Activated naive CD8-positive, alpha-beta T cell (primary cell): ENCODE data around the gene TCF7L2.

ENCODE experiments used
- H3K27ac Mint-ChIP-seq: one replicate; pipeline ENCODE4 v1.8.0; 2021; ENCODE audit warnings: mixed read lengths
- H3K27me3 Mint-ChIP-seq: one replicate; pipeline ENCODE4 v1.8.0; 2021; ENCODE audit warnings: mixed read lengths
- H3K36me3 Mint-ChIP-seq: one replicate; pipeline ENCODE4 v1.8.0; 2021; ENCODE audit warnings: mixed read lengths
- H3K4me1 Mint-ChIP-seq: one replicate; pipeline ENCODE4 v1.8.0; 2021; ENCODE audit warnings: low read depth, mixed read lengths
- H3K4me3 Mint-ChIP-seq: one replicate; pipeline ENCODE4 v1.8.0; 2021; ENCODE audit warnings: mild to moderate bottlenecking, mixed read lengths
- H3K9me3 Mint-ChIP-seq: one replicate; pipeline ENCODE4 v1.8.0; 2021; ENCODE audit warnings: low read depth, mixed read lengths

Gene TCF7L2

DNA sequence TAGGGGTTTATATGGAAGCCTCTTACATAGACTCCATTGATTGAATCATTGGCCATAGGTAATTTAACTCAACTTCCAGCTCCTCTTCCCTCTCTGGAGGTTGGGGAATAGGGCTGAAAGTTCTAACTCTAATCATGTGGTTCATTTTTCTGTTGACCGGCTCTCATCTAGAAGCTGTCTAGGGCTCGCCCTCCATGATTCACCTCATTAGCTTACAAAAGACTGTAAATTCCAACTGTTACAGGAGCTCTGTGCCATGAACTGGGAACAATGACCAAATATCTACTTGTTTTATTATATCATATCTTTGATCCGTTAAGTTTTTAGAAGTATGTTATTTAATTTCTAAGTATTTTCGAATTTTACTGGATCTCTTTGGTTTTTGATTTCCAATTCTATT, 263.0 kb downstream of the TCF7L2 start:
- Mint-ChIP-seq H3K4me3 (no peak overlapping the region), H3K27me3 (no peaks in the 10 kb centered on the region)

GRCh38 chr10:113214331-113214730, 264.3 kb downstream of the TCF7L2 start:
- peaks cover 9% of the 10 kb centered on the region for H3K9me3 Mint-ChIP-seq
- no peak overlapping the region for H3K27ac Mint-ChIP-seq
- peaks cover 3% of the 10 kb centered on the region for H3K27me3 Mint-ChIP-seq
- no peaks in the 10 kb centered on the region for H3K36me3 Mint-ChIP-seq
- no peak overlapping the region for H3K4me3 Mint-ChIP-seq
- H3K4me1 Mint-ChIP-seq, result no peaks in the 10 kb centered on the region

More for the DNA sequence above, 263.0 kb downstream of the TCF7L2 start:
- Mint-ChIP-seq H3K27ac (no peak overlapping the region), H3K36me3 (no peaks in the 10 kb centered on the region), H3K4me1 (no peaks in the 10 kb centered on the region), H3K9me3 (peaks cover 22% of the 10 kb centered on the region)

DNA sequence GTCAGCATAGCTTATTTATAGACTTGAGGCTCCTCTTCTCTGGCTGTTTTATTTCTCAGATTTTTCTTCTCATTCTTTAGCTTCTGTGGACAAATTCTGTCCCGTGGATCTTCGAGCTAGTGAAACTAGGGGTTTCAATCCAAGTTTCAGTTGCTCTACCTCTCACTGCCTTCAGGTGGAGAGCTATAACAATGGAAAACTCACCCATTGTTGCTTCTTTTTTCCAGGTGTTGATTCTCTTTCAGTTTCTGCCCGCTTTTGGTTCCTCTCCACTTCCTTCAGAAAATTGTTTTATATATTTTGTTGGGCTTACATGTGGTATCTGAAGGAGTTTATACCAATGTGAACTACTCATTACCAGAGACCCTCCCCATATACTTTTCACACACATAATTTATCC, 266.1 kb downstream of the TCF7L2 start:
- no peaks in the 10 kb centered on the region for H3K4me1 Mint-ChIP-seq
- no peaks in the 10 kb centered on the region for H3K36me3 Mint-ChIP-seq
- no peaks in the 10 kb centered on the region for H3K9me3 Mint-ChIP-seq
- H3K27me3 Mint-ChIP-seq, result peaks cover 3% of the 10 kb centered on the region
- H3K27ac Mint-ChIP-seq, result no peak overlapping the region
- no peak overlapping the region for H3K4me3 Mint-ChIP-seq
